HG03354 (cell line): ENCODE measurements around the gene MTG2.

Experiments
- ATAC-seq: cut with Tn5 transposase; IDR thresholded peaks from one replicate; pipeline ENCODE4 v1.9.1; 2021; ENCODE audit warnings: mild to moderate bottlenecking; ENCODE audit not compliant: unreplicated experiment, poor library complexity, severe bottlenecking

Gene MTG2

GRCh38 chr20:62200491-62201172, 17.8 kb downstream of the MTG2 start:
- no peak for ATAC-seq

- peak; percentile 71 for ATAC-seq
Observed at GRCh38 chr20:62201173-62202082, 18.6 kb downstream of the MTG2 start.

- peak; percentile 28 for ATAC-seq
Observed at GRCh38 chr20:62202083-62202395, 19.2 kb downstream of the MTG2 start.

- ATAC-seq = no peak
Observed at GRCh38 chr20:62202676-62203377, 20.0 kb downstream of the MTG2 start.

- no peak for ATAC-seq
Observed at GRCh38 chr20:62203378-62204030, 20.7 kb downstream of the MTG2 start.

GRCh38 chr20:62205618-62206387, 23.0 kb downstream of the MTG2 start:
- ATAC-seq = no peak

GRCh38 chr20:62206388-62206775, 23.6 kb downstream of the MTG2 start:
- ATAC-seq = no peak

GRCh38 chr20:62208061-62208794, 25.4 kb downstream of the MTG2 start:
- no peak for ATAC-seq

- ATAC-seq = no peak
Observed at GRCh38 chr20:62208795-62209755, 26.2 kb downstream of the MTG2 start.

GRCh38 chr20:62209850-62210495, 27.1 kb downstream of the MTG2 start:
- no peak for ATAC-seq

GRCh38 chr20:62210496-62210855, 27.6 kb downstream of the MTG2 start:
- ATAC-seq = no peak

- no peak for ATAC-seq
Observed at GRCh38 chr20:62211216-62211615, 28.4 kb downstream of the MTG2 start.

- no peak for ATAC-seq
Observed at GRCh38 chr20:62211769-62212288, 29.0 kb downstream of the MTG2 start.

- no peak for ATAC-seq
Observed at GRCh38 chr20:62212299-62212698, 29.5 kb downstream of the MTG2 start.

- no peak for ATAC-seq
Observed at GRCh38 chr20:62214067-62214466, 31.2 kb downstream of the MTG2 start.

GRCh38 chr20:62215020-62215990, 32.5 kb downstream of the MTG2 start:
- no peak for ATAC-seq
